Measurements from ENCODE around the gene NEURL1B.
"Not testable (repeated sequence)": the region's sequence is repeated elsewhere in the genome, so short reads cannot be mapped to it uniquely, and the experiment has no call there.

Gene NEURL1B

DNA sequence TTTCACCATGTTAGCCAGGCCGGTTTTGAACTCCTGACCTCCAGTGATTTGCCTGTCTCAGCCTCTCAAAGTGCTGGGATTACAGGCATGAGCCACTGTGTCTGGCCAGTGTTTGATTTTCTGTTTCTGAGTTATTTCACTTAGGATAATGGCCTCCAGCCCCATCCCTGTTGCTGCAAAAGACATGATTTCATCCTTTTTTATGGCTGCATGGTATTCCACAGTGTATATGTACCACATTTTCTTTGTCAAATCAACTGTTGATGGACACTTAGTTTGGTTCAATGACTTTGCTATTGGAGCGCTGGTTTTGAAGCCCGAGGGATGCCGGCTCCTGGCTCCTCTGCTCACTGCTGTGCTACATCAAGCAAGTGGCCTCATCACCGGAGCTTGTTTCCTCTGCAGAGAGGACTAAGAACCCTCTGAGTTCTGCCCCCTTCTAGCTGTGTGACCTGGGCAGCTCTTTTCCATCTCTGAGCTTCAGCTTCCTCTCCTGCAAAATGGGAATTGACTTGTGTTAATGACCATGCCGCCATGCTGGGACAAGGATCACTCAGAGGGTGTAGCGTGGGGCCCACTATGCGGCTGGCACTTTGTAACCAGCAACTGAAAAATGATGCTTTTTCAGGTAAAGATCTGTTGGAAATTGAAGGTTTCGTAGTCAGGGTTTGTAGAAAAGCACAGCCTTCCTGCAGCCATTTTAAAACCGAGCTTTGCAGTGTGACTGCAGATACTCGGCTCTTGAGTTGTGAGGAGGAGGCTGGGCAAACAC lies 4.6 kb upstream of the NEURL1B start:
- DNase-seq = no peak

DNA sequence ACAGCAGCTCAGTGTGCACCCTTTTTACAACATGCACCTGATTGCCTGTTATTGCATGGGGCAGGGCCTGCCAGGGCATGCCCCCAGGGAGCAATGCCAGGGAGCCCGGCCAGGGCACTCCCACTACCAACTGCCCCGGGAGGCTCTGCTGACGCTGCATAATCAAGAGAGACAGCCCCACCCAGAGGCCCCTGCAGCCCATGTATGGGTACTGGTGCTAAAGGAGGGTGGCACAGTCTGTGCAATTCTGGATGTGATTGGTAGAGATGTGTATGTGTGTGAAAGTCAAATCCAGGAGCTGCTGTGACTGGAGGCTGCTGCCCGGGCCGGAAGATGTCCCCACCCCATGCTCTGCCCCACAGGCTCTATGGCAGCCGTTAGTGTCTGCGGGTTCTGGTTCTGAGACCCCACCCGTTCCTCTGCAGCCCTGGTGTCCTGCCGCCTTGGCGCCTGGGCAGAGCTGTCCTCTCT lies 3.9 kb upstream of the NEURL1B start:
- DNase-seq = no peak

- no peak for DNase-seq
Observed at GRCh38 chr5:172637740-172638139, 3.3 kb upstream of the NEURL1B start.

- no peak for DNase-seq
Observed at GRCh38 chr5:172638209-172638768, 2.8 kb upstream of the NEURL1B start.

DNA sequence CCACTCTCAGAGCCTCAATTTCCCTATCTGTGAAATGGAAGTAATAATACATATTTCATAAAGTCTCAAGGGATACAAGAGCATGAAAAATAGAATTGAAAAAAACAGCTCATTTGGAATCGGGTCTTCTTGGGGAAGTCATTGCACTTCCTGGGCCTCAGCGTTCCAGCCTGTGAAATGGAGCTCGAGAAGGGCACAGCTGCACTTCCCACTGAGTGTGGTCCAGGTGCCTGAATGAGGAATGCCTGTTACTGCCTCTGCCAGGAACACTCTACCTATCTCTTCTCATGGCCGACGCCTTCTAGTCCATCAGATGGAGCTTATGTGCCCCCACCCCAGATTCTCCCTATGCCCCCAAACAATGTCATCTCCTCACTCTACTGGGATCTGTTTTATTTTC lies 924 bp upstream of the NEURL1B start:
- DNase-seq = no peak

DNA sequence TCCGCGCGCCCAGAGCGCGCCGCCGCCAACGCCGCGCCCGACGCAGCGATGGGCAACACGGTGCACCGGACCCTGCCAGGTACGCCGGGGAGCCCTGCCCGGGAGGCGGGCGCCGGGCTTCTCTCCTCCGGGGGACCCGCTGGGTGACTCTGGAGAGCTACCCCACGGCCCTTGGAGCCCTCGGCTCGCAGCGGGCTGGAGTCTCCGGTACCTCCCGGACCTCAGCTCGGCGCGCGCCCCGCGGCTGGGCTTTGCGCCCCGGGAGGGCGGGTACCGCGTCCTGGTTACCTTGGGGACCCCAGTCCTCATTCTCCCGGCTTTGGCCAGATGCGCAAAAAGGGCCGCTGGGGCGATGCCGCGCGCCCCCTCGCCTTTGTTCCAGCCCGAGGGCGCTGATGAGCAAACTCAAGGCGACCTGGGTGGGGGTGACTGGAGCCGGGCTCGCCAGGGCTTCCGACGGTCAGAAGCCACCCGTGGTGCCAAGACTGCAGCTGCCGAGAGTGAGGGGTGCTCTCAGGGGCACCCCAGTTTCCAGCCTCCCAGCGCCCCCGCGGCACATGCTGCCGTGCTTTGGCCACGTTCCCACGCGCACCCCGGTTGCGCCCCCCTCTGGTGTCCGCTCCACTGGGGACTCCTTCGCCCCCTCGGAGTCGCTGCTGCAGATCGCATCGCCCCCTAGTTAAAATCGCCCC lies 442 bp downstream of the NEURL1B start:
- DNase-seq = no peak

- DNase-seq = no peak
Observed at GRCh38 chr5:172642051-172642409, 967 bp downstream of the NEURL1B start.

DNA sequence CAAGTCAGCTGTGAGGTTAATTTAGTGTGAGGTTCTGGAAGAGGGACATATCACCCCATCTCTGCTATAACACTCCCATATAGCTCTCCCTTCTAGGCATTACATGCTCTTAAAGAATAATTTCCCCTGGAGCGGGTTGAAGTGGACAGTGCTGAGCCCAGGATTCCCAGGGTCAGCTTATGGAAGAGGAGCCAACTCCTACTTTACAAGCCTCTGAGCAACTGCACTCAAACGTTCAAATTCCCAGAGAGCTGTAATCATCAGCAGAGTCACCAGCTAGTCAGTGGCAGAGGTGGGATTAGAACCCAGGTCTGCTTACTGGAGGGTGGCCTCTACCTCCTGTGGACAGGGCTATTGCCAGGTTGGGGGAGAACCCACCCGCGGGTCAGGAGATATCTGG lies 1.4 kb downstream of the NEURL1B start:
- no peak for DNase-seq

DNA sequence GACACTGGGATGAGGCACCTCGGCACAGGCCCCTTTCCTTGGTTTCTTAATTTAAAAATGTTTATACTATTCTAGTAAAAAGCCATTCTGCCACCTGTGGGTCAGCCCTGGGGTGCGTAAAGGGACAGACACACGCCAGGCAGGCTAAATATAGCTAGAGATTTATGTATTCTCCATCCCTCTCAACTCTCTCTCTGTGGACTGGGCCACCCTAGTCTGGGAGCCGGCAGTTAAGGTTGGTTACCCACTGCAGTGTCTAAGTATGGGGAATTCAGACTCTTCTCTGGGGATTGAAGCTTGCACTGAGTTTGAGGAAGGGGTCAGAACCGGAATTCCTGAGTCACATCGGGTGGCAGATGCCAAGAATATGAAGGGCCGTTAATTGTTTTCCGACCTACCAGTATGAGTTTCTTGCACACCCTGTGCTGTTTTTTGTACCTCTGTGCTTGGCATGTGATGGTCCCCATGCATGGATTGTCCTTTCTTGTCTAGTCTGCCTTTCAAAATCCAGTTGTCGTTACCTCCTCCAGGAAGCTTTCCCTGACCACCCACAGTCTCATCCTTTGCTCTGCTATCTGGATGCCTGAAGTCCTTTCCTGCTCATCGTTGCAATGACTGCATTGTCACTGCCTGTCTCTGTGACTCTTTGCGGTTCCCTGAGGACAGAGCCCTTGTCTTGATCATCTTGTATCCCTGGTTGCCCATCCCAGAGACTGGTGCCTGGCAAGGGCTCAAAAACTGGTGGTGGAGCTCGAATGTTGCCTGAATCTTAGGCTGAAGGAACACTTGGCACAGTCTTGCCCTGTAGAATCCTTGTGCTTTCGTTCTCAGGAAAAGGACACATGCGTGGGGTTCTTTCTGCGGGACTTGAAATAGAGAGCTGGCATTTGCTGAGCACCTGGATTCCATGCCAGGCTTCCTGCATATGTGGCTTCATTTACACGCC lies 2.1 kb downstream of the NEURL1B start:
- no peak for DNase-seq

DNA sequence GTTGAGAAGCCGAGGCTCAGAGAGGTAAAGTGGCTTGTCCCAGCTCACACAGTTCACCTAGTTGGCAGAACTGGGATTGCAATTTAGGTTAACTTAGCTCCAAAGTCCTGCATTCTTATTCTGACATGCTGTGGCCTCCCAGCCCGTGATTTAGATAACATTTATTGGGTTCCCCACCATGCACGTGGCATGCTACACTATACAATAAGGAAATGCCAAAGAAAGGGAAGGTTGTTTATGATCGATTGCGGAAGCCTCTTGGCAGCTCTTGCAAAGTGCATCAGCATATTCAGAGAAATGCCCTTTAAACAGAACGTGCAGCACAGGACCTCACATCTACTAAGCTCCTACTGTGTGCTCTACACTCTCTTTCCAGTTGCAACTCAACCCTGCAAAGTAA lies 3.2 kb downstream of the NEURL1B start:
- no peak for DNase-seq

GRCh38 chr5:172644711-172645110 lies 3.6 kb downstream of the NEURL1B start:
- no peak for DNase-seq

- no peak for DNase-seq
Observed at GRCh38 chr5:172645271-172646055, 4.4 kb downstream of the NEURL1B start.

DNA sequence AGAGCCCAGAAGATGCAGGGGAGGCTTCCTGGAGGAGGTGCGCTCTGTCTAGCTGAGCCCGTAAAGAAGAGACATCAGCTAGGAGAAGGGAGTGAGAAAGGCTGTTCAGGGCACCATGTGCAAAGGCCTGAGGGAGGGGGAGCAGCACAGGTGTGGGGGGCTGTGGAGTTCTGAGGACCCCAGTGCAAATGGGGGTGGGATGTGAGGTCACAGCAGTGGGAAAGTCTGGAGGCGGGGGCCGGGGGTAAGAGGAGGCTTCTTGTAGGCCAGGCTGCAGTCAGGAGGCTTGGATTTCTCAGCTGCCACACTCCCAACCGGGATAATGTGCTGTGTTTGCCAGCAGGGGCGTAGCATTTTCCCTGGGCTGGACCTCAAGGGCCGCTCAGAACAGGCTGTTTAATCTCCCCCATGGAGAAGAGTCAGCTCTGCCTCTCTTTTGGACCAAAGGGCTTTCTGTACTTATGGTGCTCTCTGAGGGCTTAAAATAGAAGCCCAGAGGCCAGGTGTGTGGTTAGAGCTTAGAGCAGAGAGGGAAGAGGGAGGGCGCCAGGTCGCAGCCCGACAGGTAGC lies 5.7 kb downstream of the NEURL1B start:
- no peak for DNase-seq

- no peak for DNase-seq
Observed at GRCh38 chr5:172647352-172648012, 6.4 kb downstream of the NEURL1B start.

GRCh38 chr5:172648013-172648381 lies 6.9 kb downstream of the NEURL1B start:
- no peak for DNase-seq

GRCh38 chr5:172648755-172649154 lies 7.7 kb downstream of the NEURL1B start:
- DNase-seq = no peak

GRCh38 chr5:172656496-172656895 lies 15.4 kb downstream of the NEURL1B start:
- not testable (repeated sequence) for DNase-seq

- not testable (repeated sequence) for DNase-seq
Observed at GRCh38 chr5:172657524-172658233, 16.6 kb downstream of the NEURL1B start.

DNA sequence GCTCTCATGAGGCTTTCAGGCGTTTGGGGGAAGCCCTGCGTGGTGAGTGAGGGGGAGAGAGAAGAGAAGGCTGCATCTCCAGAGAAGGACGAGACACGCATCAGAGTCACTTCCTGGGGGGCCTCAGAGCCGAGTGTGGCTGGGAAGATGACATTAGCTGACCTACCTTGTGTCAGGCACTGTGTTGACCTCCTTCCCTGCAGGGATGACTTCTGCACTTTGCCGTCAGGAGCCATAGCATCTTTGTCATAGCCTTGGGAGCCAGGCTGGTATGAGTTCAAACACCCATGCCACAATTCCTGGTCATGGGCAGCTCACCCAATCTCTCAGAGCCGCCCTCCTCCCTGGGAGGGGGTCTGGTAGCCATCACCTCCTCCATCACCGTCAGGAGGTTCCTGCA lies 17.3 kb downstream of the NEURL1B start:
- DNase-seq = no peak

GRCh38 chr5:172658961-172659501 lies 18.0 kb downstream of the NEURL1B start:
- no peak for DNase-seq

Measured in OCI-M1 (cell line).